HG03378 (cell line): ENCODE data around the gene CCDC33.

Experiments used
- ATAC-seq: cut with Tn5 transposase; IDR thresholded peaks from one replicate; pipeline ENCODE4 v1.9.1; 2021; ENCODE audit warnings: mild to moderate bottlenecking, moderate library complexity; ENCODE audit not compliant: unreplicated experiment

Gene CCDC33

DNA sequence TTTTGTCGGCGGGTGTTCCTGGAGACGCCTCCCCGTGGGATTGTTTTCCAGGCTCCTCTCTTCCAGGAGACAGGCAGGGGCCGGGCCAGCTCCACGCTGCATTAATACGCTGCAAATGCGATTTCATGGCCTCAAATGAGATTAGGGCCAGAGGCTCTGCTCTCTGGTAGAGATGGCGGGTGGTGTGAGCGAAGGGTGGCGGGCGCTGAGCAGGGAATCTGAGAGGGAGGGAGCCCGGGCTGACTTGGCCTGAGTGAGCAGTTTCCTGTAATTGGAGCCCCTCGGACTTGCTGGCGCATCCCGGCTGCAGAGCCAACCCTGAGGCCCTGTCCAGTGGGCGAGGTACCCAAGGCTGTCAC is 7.4 kb upstream of the CCDC33 start:
- no peak for ATAC-seq

DNA sequence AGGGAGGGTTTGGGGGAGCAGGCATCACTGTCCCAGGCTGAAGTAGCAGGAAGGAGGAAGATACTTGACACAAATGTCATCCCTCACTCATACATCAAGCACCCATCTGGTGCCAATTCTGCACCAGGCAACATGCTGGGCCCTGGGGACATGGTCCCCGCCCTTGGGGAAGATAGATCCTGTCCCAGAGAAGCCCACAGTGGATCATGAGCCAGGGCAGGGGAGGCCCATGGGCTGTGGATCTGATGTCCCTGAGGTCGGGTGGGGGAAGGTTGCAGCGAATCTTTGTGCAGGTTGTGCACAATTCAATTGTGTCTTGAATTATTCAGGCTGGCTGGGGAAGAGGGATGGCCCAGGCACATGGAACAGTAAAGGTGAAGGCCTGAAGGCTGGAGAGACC is 6.4 kb upstream of the CCDC33 start:
- ATAC-seq = no peak

DNA sequence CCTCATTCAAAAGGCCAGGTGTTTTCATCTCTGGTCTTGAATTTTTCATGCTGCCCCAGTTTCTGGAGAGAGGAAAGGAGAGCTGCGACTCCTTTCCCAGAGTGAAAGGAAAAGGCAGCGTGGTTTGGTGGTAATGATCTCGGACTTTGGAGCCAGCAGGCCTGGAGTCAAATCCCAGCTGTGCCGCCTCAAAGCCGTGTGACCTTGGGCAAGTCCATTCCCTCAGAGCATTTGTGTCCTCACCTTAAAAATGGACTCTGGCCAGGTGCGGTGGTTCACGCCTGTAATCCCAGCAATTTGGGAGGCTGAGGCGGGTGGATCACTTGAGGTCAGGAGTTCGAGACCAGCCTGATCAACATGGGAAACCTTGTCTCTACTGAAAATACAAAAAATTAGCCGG is 4.7 kb upstream of the CCDC33 start:
- no peak for ATAC-seq

DNA sequence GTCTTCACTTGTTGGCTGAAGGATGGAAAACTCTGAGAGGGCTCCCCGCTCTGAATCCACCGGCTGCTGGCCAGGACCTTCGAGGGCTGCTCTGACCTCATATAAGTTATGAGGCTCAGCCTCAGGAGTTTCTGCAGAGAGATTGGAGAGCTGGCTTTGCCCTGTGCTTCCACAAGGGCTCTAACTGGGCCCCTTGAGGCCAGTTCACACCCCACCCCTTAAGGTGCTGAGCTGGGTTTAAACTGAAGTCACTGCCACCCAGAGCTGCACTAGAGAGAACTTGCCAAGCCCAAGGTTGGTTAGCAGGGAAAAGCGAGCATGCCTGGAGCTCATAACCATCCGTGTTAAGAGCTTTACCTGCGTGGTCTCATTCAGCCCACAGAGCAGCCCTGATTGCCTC is 2.8 kb upstream of the CCDC33 start:
- no peak for ATAC-seq

DNA sequence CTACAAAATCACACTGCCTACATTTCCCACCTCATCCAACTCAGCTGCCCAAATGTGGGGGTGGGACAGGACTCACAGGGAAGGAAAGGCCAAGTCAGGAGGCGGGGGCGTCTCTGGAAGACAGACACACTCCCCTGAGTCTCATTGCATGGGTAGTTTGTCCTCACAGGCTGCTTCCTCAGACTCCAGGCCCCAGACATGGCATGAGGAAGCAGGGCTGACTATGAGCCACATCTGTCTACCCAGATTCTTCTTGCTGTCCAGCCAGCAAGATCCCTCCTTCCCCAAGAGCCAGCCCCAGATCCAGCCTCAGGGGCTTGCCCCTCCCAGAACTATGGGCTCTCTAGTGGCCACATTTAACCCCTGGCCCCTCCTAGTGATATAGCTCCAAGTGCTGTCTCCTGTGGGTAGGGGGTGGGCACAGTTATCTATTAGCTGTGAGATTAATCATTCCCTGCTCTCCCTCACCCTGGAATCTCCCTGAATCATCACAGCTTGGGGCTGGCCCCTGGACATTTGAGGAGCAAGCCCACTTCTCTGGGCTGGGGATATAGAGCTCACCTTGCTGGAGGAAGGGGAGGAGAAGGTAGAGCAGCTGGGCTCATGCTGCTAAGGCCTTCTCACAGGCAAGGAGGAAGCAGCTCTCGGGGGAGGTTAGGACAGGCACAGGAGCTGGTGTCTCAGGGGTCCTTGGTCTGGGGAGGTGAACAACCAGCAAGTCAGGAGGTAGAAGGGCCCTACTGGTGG is 2.1 kb upstream of the CCDC33 start:
- no peak for ATAC-seq

DNA sequence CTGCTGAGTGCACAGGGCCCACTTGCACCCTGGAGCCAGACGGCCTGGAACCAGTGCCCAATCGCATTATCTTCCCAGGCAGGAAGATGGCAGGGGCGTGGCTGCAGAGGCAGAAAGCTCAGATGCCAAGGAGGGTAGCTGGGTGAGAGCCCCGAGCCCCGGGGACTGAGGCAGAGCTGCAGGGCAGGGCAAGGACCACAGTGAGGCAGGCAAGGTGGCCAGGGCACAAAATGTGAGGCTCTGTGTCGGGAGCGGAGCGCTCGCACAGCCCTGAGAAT is 1.6 kb upstream of the CCDC33 start:
- ATAC-seq = no peak

DNA sequence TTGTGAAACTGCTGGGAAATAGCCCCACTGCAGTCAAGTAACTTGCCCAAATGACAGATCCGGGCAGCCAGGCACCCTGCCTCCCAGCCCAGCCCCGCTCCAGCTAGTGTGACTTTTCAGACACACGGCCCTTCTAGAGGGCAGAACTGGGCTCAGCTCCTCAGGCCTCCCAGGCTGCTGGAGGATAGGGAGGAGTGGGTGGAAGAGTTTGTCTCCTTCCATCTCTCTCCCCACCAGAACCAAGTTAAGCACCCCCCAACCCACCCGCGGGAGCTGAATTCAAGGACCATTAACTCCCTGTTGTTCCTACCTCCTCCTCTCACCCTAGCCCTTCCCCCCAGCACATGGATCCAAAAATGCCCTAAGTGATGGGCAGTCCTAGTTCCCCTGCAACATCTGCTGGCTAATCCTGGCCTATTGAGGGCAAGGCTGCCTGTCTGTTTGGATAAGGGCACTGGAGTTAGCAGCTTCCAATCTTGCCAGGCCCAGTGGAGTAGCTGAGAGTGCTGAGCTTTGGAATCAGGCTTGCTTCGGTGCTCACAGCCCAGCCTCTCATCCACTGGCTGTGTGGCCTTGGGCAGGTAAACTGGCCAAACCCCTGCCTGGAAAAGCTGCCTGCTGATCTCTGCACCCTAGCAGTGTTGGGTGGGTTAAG is 3.1 kb downstream of the CCDC33 start:
- no peak for ATAC-seq

DNA sequence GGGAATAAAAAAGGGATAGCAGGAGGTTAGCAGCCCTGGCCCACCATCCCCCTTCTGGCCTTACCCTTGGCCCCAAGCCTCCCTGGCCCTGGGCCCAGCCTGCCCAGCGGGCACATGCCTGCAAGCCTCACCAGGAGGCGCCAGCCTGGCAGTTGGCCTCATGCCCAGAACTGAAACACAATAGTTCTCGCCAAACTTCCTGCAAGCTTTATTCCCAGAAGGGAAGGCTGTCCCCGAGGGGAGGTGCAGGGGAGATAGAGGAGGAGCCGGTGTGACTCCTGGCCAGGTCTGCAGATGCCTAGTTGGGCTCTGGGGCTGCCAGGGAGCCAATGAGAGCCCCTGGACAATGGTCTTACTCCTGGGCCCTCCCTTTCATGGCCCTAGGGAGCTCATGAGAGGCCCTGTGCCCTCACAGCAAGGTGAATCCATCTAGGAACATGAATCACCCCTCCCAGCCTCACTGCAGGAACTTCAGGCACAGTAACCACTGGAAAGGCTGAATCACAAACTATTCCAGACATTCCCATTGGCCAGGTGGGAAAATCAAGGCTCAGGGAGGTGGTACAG is 4.0 kb downstream of the CCDC33 start:
- no peak for ATAC-seq

DNA sequence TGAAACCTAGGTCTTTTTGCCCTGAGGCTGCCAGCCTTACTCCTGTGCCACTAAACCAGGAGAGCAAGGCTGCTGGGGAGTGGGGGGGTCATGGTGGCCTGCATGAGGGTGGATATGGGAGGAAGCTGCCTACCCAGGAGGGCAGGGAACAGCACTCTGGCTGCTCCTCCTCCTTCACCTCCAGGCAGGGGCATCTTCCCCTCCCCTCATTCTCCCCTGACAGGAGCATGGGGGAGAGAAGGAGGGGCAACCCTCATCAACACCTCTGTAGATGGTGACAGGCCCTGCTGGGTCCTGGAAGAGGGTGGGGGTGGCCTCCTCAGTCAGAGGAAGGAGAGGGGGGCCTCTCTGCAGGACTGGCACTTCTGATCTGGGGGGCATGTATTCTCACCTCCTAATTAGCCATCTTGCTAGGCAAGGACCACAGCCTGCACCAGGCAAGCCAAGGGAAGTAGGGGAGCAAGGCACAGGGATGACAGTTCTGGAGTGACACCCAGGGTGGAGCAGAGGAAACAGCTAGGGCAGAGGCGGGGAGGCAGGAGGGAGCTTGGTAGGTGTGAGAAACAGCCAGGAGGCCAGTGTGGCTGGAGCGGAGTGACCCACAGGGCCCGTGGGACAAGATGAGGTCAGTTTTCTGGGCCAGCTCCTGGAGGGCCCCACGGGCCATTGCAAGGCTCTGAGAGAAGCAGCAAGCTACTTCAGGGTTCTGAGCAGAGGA is 4.9 kb downstream of the CCDC33 start:
- ATAC-seq = no peak

DNA sequence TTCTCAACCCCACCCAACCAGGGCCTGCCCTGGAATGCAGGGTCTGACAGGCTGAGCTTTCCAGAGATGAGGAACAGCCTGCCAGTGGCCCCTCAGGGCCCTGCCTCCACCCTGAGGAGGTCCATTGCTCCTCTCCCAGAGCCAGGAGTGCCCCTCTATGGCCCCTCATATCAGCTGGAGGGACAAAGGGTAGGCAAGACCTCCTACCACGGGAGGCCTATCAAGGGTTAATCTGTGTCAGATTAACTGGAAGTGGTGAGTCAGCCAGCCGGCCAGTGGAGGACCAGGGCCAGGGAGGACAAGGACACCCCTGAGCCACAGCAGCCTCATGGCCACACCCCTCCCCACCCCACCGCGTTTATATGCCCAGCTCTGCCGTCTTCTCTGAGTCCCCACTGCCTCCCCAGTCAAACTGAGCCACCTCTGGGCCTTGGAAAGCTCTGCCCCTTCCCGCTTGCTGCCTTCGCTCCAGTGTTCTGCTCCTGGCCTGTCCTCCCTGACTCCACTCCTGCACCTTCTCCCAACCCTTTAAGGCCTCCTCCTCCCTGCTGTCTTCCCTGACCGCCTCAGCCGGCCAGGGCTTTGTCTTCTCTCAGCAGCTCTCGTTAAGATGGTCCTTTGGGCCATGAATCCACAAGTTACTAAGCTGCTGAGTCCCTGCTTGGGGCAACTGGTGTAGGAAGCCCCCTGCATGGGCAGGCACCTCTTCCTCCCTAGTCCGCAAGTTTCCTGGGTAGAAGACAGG is 6.5 kb downstream of the CCDC33 start:
- ATAC-seq = no peak

DNA sequence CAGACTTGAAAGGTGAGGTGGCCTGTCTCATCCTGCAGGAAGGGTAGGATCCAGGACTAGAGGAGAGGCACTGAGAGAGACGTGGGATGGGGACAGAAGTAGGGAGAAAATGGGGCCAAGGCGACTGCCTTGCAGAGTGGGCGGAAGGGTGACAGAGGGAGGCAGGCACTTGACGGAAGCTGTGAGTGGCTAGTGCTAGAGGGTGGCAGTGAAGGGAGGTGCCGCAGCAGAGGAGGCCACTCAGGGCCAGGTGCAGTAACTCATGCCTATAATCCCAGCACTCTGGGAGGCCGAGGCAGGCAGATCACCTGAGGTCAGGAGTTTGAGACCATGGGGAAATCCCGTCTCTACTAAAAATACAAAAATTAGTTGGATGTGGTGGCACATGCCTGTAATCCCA is 7.3 kb downstream of the CCDC33 start:
- ATAC-seq = no peak

DNA sequence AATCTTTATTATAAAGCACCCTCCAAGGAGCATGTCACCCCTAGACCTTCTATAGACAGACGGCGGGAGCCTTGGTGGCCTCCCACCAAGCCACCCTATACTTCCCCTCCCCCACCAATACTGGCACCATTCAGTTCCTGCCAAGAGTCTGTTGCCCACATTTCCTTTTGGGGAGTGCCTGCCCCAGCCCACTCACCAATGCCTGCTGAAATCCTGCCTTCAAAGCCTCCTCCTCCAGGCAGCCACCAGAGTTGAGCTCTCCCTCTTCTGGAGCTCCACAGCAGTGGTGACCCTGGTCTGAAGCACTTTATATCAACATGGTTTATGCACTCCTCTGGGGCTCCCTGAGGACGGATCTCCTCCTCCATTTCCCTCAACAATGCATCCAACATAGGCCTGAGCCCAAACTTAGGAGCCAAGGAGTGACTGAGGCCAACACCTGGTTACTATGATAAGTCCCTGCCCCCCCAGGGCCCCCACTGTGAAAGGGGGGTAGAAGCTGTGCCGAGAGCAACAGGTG is 8.8 kb downstream of the CCDC33 start:
- no peak for ATAC-seq

DNA sequence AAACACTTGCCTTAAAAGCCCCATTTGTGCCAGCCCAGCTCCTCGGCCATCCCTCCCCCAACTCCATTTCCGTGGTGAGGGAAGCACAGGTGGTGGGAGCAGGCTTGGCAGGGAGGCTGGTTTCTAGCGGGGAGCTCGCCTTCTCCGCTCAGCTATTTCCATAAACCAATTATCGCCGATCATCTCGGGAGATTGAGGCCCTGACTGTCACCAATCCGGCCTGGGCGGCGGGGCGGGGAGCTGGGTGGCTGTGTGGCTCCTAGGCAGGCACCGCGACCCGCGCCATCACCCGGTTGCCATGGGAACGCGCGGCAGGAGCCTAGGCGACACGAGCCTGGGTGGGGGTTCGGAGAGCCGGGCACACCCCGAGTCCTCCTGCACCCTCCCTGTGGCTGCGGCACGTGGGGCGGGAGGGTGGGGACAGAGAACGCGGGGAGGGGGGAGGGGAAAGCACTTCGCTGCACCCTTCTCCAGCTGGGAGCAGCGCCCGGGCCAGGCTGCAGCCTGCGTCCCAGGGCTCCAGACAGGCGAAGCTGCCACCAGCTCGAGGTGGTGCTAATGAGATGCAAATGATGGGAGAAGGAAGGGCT is 9.3 kb downstream of the CCDC33 start:
- ATAC-seq = no peak

DNA sequence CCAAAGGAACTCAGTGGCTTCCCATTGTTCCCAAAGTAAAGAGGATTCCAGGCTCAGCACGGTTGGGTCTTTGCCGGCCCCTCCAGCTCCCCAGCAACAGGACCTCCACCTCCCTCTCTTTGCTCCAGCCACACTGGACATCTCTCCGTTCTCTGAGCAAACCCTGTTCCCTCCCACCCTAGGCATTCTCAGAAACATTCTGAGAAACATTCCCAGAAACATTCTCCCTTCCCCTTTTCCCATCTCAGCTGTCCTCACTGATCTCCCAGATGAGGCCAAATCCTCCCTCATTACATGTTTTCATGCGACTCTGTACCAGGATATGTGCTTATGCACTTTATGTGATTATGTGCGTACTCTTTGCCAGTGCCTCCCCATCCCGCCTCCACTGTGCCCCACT is 14.1 kb downstream of the CCDC33 start:
- no peak for ATAC-seq

DNA sequence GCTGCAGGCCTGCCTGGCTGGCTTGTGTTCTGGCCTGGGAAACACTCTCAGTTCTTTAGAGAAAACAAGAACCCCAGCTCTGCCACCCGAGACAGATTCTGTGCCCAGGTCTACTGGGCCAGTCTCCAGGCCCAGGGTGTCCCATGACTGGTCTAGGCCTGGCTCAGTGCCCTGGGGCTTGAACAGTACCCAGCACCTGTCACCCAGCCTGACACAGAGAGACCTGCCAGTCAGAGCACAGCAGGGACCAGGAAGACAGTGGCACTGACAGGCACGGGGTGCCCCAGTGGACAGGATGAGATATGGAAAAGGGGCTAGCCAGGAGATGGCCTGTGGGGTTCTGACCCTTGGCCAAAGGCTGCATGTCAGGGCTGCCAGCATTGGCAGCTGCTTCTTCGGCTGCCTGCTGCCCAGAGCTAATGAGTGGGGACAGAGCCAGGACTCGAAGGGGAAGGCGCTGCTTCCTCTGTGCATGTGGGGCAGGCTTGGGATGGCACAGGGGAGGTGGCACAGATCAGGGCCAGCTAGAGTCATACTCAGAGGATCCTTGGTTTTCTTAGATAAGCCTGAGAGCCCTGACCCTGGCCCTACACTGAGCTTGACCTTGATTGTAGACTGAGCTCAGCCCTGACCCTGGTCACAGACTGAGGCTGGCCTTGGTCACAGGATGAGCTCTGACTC is 15.1 kb downstream of the CCDC33 start:
- no peak for ATAC-seq

DNA sequence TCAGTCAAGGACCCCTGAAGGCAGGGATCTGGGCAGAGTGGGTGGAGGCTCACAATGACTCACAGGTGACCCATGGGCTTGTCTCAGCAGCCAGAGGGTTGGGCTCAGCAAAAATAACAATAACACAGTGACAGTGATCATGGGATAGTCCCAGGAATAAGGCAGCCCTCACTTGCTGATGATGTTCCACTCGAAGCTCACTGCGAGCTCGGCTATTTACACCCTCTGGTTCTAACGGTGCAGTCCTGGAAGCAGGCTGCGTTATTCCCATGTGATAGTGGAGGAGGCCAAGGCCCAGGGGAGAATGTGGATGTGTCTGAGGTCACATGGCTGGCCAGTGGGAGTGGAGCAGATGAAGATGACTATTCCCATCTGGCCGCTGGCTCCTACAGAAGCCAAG is 16.2 kb downstream of the CCDC33 start:
- ATAC-seq = no peak

DNA sequence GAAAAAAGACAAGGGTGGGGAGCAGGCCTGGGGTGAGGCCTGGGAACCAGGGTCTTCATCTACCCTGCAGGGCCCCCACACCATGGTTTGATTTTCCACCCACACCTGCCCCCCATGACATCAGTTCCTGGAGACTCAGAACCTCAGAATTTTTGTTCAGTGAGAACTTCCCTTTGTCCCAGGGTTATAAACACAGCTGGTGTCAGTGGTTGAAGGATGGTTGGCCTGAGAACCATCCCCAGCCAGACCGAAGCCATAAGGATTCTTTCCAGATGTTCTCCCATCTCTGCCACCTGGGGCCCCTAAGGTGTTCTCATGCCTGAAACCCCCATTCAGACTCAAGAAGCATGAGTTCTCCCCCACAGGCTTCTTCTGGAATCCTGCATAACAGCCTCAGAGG is 16.6 kb downstream of the CCDC33 start:
- ATAC-seq = no peak

DNA sequence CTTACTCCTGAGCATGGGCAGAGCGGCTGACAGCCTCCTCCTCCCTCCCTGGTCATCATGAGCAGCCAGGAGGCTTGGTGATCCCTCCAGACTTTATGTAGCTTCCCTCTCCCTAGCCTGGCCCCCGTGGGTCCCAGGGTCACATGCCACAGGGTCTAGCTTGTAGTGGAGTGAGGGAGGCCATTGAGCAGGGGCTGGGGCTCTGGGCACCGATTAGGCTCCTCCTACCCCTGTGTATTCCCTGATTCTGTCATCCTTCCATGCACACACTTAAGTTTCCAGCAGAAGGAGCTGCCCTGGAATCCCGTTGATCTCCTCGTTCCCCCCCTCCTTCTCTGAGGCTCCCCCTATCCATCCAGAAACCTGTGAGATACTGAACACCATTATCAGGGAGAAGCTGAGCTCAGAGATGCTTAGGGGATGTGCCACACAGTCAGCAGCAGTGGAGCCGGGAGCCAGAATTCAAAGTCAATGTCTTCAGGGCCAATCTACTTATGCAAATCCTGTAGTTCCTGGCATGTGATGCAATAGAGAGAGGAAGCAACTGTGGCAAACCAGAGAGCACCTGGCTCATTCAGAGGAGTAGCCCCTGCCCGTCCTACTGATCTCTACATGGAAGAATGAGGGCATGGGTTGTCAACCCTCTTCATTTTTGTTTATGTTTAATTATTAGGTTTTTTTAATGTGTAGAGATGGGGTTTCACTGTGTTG is 17.2 kb downstream of the CCDC33 start:
- ATAC-seq = no peak

DNA sequence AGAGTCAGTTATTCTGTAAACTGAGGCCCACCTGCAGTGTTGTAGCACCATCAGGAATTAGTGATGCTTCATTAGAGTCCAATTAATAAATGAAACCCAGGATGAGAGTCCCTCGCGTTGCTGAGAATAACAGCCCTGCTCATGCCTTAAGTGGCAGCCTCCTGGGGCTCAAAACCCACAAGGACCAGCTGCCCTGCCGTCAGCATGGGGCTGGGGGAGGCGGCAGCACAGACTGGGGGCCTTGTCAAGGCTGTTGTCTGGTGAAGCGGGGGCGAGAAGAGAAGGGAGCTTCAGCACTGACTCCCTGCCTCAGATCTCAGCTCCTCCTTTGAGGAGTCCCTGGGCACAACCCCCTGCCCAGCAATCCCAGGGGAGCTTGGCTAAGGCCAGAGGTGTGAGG is 21.0 kb downstream of the CCDC33 start:
- no peak for ATAC-seq

DNA sequence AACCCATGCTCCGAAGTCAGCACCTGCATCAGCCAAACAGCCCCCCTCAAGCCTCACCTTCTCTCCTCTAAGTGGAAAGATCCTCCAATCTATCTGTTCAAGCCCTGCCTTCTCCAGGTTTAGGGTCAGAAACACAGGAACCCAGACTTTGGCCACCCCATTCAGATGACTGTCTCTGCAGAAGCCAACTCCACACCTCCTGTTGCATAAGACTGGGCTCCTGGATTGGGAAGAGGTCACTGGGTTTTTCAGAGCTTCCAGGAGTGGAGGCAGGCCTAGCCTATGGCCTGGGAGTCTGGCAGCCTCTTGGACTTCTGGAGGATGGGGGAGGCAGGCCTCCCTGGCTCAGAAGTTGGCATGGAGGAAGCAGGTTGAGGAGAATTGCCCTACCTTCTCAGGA is 21.5 kb downstream of the CCDC33 start:
- ATAC-seq = no peak
